Ovary (tissue), 3 donors: ENCODE data around the gene RSU1.

Source experiments
- CTCF ChIP-seq, 3 donors: fragments of 450-650 bp in 2 of 3; fragments of 200-600 bp in 1 of 3; IDR thresholded peaks; one replicate each; pipeline versions ENCODE4 v1.5.1 to v1.8.0; 2016 to 2022; ENCODE audit warnings: antibody characterized with exemption in 3 of 3, mild to moderate bottlenecking in 1 of 3
- EP300 ChIP-seq: sonication (generic); formaldehyde crosslinking; IDR thresholded peaks from one replicate; pipeline ENCODE4 v1.6.1; 2017; ENCODE audit warnings: antibody characterized with exemption
- POLR2A ChIP-seq: fragments of 450-650 bp; IDR thresholded peaks from one replicate; pipeline ENCODE4 v1.6.1; 2017; ENCODE audit warnings: antibody characterized with exemption, mild to moderate bottlenecking, moderate library complexity
- donor health status: DM: no; HTN: no; CAD: no.

GRCh38 chr10:16646181-16647059 is 170.8 kb downstream of the RSU1 start:
- TF ChIP-seq CTCF (IDR thresholded peaks at IDR 0.05), result no peak
- no peak for TF ChIP-seq EP300
- no peak for TF ChIP-seq POLR2A
